PC-9 (cell line): Measurements from ENCODE around the gene PGAM1. TPM values are rescaled to one million over a fixed set of nuclear protein-coding genes. Genes with fewer than 3 reads are reported as not detected.

Experiments used
- BruUV-seq: library from RNA; stranded (reverse); fragments of 400-500 nt; replicated peaks from 2 replicates; lab custom pipeline; 2021; lab: Mats Ljungman, UMichigan
- CTCF ChIA-PET: fragments of 300-600 bp; sonication (Branson Sonifier 250); formaldehyde crosslinking; loops from one replicate; lab custom pipeline; 2022; ENCODE audit warnings: antibody characterized with exemption; lab: Charles Lee
- POLR2A ChIA-PET: fragments of 300-600 bp; sonication (Branson Sonifier 250); formaldehyde crosslinking; loops from one replicate; lab custom pipeline; 2022; ENCODE audit warnings: antibody characterized with exemption; ENCODE audit not compliant: unreplicated experiment; lab: Charles Lee
- DNase-seq, 2 experiments: peaks; one replicate each; pipeline versions ENCODE4 v3.0.0 to v3.0.0-alpha.2; 2015 to 2022; ENCODE audit warnings: mixed read lengths in 1 of 2
- H2AFZ ChIP-seq: fragments of 200-600 bp; sonication (generic); 2 replicates; pipeline ENCODE4 v1.8.1; 2017; ENCODE audit warnings: antibody characterized with exemption
- H3F3A ChIP-seq: fragments of 200-600 bp; sonication (generic); 2 replicates; pipeline ENCODE4 v1.8.1; 2017; ENCODE audit warnings: antibody characterized with exemption, mild to moderate bottlenecking, low read depth; ENCODE audit not compliant: insufficient read depth
- H3K27ac ChIP-seq: fragments of 200-600 bp; sonication (generic); 2 replicates; pipeline ENCODE4 v1.6.1; 2016; ENCODE audit warnings: mixed run types
- H3K27me3 ChIP-seq: fragments of 200-600 bp; sonication (generic); 2 replicates; pipeline ENCODE4 v1.6.1; 2016; ENCODE audit warnings: low read depth, mixed run types; ENCODE audit not compliant: insufficient read depth
- H3K36me3 ChIP-seq: fragments of 200-600 bp; sonication (generic); 2 replicates; pipeline ENCODE4 v1.6.1; 2016; ENCODE audit warnings: low read depth, mixed run types
- H3K4me1 ChIP-seq: fragments of 200-600 bp; sonication (generic); replicated peaks from 2 replicates; pipeline ENCODE4 v1.6.1; 2016; ENCODE audit warnings: mixed run types; ENCODE audit not compliant: insufficient read depth
- H3K4me2 ChIP-seq: fragments of 200-600 bp; sonication (generic); 2 replicates; pipeline ENCODE4 v1.6.1; 2017; ENCODE audit warnings: mixed run types
- H3K4me3 ChIP-seq: fragments of 200-600 bp; sonication (generic); 2 replicates; pipeline ENCODE4 v1.6.1; 2016; ENCODE audit warnings: mixed run types
- H3K79me2 ChIP-seq: fragments of 200-600 bp; sonication (generic); 2 replicates; pipeline ENCODE4 v1.6.1; 2017; ENCODE audit warnings: low read depth, mixed run types
- H3K9me2 ChIP-seq: fragments of 200-600 bp; sonication (generic); 2 replicates; pipeline ENCODE4 v1.8.1; 2017; ENCODE audit warnings: mild to moderate bottlenecking; ENCODE audit not compliant: insufficient read depth
- H3K9me3 ChIP-seq: fragments of 200-600 bp; sonication (generic); 2 replicates; pipeline ENCODE4 v1.8.1; 2016; ENCODE audit warnings: low read depth; ENCODE audit not compliant: insufficient read depth
- H4K20me1 ChIP-seq: fragments of 200-600 bp; sonication (generic); 2 replicates; pipeline ENCODE4 v1.8.1; 2017; ENCODE audit not compliant: insufficient read depth
- EZH2 ChIP-seq: fragments of 200-600 bp; sonication (generic); IDR thresholded peaks from 2 replicates; pipeline ENCODE4 v1.8.0; 2017; ENCODE audit warnings: antibody characterized with exemption, low read depth
- intact Hi-C: fragments of 100-400 bp; cut with micrococcal nuclease; formaldehyde crosslinking; loops from one replicate; pipeline ENCODE4 v1.10.0; 2022; ENCODE audit not compliant: unreplicated experiment
- total RNA-seq: library from RNA; stranded (reverse); gene quantifications from 2 replicates; pipeline ENCODE4 v1.2.3, GENCODE V29; 2021
- TF ChIP-seq, protein P1 (sequence below): fragments of 200-600 bp; sonication (generic); conservative IDR thresholded peaks from 2 replicates; pipeline ENCODE4 v1.6.1; 2017; ENCODE audit warnings: mixed run types, antibody characterized with exemption, mild to moderate bottlenecking, moderate library complexity

The PGAM1 gene
- total RNA-seq, 1 experiment from 2014 or later = 243 TPM

GRCh38 chr10:97400665-97401454, 25.1 kb upstream of the PGAM1 start, which contains the start of gene RRP12:
TSS of gene RRP12 (minus strand) at chr10:97401340. CDS start at chr10:97401231, 109 bp downstream.
- BruUV-seq = TSS peak; percentile 66
- TF ChIP-seq, protein P1, sequence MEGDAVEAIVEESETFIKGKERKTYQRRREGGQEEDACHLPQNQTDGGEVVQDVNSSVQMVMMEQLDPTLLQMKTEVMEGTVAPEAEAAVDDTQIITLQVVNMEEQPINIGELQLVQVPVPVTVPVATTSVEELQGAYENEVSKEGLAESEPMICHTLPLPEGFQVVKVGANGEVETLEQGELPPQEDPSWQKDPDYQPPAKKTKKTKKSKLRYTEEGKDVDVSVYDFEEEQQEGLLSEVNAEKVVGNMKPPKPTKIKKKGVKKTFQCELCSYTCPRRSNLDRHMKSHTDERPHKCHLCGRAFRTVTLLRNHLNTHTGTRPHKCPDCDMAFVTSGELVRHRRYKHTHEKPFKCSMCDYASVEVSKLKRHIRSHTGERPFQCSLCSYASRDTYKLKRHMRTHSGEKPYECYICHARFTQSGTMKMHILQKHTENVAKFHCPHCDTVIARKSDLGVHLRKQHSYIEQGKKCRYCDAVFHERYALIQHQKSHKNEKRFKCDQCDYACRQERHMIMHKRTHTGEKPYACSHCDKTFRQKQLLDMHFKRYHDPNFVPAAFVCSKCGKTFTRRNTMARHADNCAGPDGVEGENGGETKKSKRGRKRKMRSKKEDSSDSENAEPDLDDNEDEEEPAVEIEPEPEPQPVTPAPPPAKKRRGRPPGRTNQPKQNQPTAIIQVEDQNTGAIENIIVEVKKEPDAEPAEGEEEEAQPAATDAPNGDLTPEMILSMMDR = no peak
- no peak for TF ChIP-seq EZH2
- intact Hi-C loops = loop anchor here (2.0 to 10.0 kb wide), 3 partner anchors 26 to 314 kb away; partner anchors contain the start of genes MARVELD1 and PGAM1
- Histone ChIP-seq H3K79me2 (peaks cover 12% of the 10 kb centered on the region), H3K36me3 (peaks cover 3% of the 10 kb centered on the region; the same call in 1 of the 2 replicates), H2AFZ (peak within 1 kb of the TSS; percentile 70), H3F3A (peaks cover 9% of the 10 kb centered on the region; the same call in 1 of the 2 replicates), H3K4me3 (peak within 1 kb of the TSS; percentile 97), H3K27me3 (no peaks in the 10 kb centered on the region), H4K20me1 (no peaks in the 10 kb centered on the region), H3K9me2 (no peaks in the 10 kb centered on the region), H3K9me3 (no peaks in the 10 kb centered on the region), H3K27ac (peak within 1 kb of the TSS; percentile 61), H3K4me1 (no peaks in the 10 kb centered on the region), H3K4me2 (peak within 1 kb of the TSS; percentile 93)
- CTCF ChIA-PET = interaction anchor here (0.6 to 0.8 kb wide), 2 partner anchors 8 to 94 kb away, joined by 3 to 4 read pairs; no protein-coding TSS in a partner anchor
- POLR2A ChIA-PET = interaction anchor here (0.6 to 0.7 kb wide), 2 partner anchors 14 to 24 kb away, joined by 3 to 24 read pairs; no protein-coding TSS in a partner anchor
- DNase-seq = peak; percentile 71 to 92

DNA sequence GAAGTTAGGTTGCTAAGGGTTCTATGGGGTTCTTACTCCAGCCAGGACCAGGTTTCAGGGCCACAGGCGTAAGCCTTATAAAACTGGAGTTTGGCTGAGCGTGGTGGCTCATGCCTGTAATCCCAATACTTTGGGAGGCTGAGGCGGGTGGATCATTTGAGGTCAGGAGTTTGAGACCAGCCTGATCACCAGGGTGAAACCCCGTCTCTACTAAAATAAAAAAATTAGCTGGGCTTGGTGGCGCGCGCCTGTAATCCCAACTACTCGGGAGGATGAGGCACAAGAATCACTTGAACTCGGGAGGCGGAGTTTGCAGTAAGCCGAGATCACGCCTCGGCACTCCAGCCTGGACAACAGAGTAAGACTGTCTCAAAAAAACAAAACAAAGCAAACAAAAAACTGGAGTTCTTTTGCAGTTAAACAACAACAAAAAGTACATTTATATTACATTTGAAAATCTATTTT, 24.5 kb upstream of the PGAM1 start:
- H3K4me2 ChIP-seq = peak overlapping the region; percentile 93
- no peak overlapping the region for H3K27ac ChIP-seq
- no peaks in the 10 kb centered on the region for H3K27me3 ChIP-seq
- H3K9me2 ChIP-seq = no peaks in the 10 kb centered on the region
- TF ChIP-seq, protein P1 = no peak
- no peak for TF ChIP-seq EZH2
- H3K4me3 ChIP-seq = peak overlapping the region; percentile 97; the same call in 1 of the 2 replicates
- BruUV-seq = no TSS peak
- intact Hi-C loops = loop anchor here (2.0 to 10.0 kb wide), 3 partner anchors 25 to 313 kb away; partner anchors contain the start of genes MARVELD1 and PGAM1
- peak overlapping the region; percentile 70 for H2AFZ ChIP-seq
- POLR2A ChIA-PET = interaction anchor here (0.7 kb wide), 1 partner anchor 23 kb away, joined by 3 read pairs; no protein-coding TSS in a partner anchor
- no peaks in the 10 kb centered on the region for H4K20me1 ChIP-seq
- CTCF ChIA-PET = no interaction called here
- H3K9me3 ChIP-seq = no peaks in the 10 kb centered on the region
- peaks cover 12% of the 10 kb centered on the region for H3K79me2 ChIP-seq
- DNase-seq = no peak
- no peaks in the 10 kb centered on the region for H3K4me1 ChIP-seq
- no peaks in the 10 kb centered on the region for H3K36me3 ChIP-seq
- peaks cover 9% of the 10 kb centered on the region; the same call in 1 of the 2 replicates for H3F3A ChIP-seq

DNA sequence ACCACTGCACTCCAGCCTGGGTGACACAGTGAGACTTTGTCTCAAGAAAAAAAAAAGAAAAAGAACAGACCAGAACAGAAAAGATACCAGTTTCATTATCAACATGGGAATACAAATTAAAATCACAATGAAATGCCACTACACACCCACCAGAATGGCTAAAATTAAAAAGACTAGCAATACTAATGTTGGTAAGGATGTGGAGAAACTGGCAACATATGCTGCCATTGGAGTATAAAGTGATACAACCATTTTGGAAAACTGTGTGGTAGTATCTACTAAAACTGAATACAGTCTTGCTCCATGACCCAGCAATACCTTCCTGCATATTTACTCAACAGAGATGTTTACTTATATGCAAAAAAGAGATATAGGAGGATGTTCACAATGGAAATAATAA, 21.9 kb upstream of the PGAM1 start:
- TF ChIP-seq EZH2 = no peak
- TF ChIP-seq, protein P1 = no peak
- Histone ChIP-seq H4K20me1 (no peaks in the 10 kb centered on the region), H3K9me2 (no peaks in the 10 kb centered on the region), H2AFZ (no peak overlapping the region), H3K27ac (no peak overlapping the region), H3K27me3 (no peaks in the 10 kb centered on the region), H3K36me3 (no peaks in the 10 kb centered on the region), H3K9me3 (no peaks in the 10 kb centered on the region), H3F3A (peaks cover 26% of the 10 kb centered on the region), H3K4me3 (no peak overlapping the region), H3K4me2 (no peak overlapping the region), H3K4me1 (peaks cover 17% of the 10 kb centered on the region), H3K79me2 (peaks cover 12% of the 10 kb centered on the region)
- CTCF ChIA-PET = no interaction called here
- intact Hi-C loops = loop anchor here (10.0 kb wide), 1 partner anchor 311 kb away; the partner anchor contains the start of gene MARVELD1
- POLR2A ChIA-PET = interaction anchor here (0.7 kb wide), 1 partner anchor 340 kb away, joined by 3 read pairs; no protein-coding TSS in a partner anchor
- no peak for DNase-seq
- no TSS peak for BruUV-seq
